ENCODE measurements around the gene TTC23.
A peak's percentile ranks its signal among the peaks of the same experiment; 100 is the strongest.

Gene TTC23

DNA sequence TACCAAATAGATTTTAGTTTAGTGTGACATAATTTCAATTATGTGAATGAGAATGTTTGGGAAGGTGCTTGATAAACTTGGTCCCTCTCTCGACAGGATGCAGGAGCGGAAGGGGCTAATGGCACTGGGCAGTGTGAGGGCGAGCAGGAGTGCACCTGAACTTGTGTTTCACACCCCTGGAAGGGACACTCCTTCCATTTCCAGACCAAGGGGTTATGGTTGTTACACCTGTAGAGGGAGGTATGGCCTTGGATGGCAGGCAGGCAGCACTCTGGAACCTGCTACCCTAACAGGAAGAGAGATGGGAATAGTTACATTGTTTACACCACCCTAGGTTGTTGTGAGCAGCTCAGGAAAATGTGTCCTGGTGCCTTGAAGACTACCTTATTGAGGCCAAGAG is 122.5 kb downstream of the TTC23 start:
- DNase-seq (ENCODE audit: low read depth) = no peak
- H3K4me3 ChIP-seq (ENCODE audit: low read length) = no peak overlapping the region
- no peak for TF ChIP-seq CTCF (conservative IDR thresholded peaks at IDR 0.05; ENCODE audit: low read depth, low read length)

DNA sequence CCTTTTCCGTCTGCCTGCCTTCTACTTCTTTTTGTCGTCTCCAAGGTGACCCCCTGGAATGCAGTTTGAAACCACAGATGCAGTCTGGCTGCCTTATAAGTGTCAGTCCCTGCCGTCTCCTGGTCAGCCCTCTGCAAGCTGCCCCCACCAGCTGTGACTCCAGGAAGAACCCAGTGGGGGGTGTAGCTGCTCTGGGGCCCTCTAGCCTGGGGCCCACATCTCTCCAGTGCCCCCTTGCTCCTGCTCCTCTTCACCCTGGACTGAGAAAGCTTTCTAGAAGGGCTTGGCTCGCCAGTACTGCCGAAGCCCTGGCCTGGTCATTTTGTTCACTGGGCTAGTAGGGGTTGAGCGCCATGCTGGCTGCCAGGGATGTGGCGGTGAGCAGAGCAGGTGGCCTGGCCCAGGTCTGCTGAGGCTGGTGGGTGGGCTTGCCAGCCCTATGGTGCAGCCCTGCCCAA is 123.2 kb downstream of the TTC23 start:
- DNase-seq (ENCODE audit: low read depth) = no peak
- TF ChIP-seq CTCF (conservative IDR thresholded peaks at IDR 0.05; ENCODE audit: low read depth, low read length) = no peak
- H3K4me3 ChIP-seq (ENCODE audit: low read length) = no peak overlapping the region

GRCh38 chr15:99125061-99125891 is 124.1 kb downstream of the TTC23 start:
- no peak for DNase-seq (ENCODE audit: low read depth)

GRCh38 chr15:99124641-99125040 is 124.7 kb downstream of the TTC23 start:
- DNase-seq (ENCODE audit: low read depth) = no peak
- H3K4me3 ChIP-seq (ENCODE audit: low read length) = no peak overlapping the region
- no peak for TF ChIP-seq CTCF (conservative IDR thresholded peaks at IDR 0.05; ENCODE audit: low read depth, low read length)

More at GRCh38 chr15:99125061-99125891, 124.1 kb downstream of the TTC23 start:
- no peak for TF ChIP-seq CTCF (conservative IDR thresholded peaks at IDR 0.05; ENCODE audit: low read depth, low read length)
- no peak overlapping the region for H3K4me3 ChIP-seq (ENCODE audit: low read length)

DNA sequence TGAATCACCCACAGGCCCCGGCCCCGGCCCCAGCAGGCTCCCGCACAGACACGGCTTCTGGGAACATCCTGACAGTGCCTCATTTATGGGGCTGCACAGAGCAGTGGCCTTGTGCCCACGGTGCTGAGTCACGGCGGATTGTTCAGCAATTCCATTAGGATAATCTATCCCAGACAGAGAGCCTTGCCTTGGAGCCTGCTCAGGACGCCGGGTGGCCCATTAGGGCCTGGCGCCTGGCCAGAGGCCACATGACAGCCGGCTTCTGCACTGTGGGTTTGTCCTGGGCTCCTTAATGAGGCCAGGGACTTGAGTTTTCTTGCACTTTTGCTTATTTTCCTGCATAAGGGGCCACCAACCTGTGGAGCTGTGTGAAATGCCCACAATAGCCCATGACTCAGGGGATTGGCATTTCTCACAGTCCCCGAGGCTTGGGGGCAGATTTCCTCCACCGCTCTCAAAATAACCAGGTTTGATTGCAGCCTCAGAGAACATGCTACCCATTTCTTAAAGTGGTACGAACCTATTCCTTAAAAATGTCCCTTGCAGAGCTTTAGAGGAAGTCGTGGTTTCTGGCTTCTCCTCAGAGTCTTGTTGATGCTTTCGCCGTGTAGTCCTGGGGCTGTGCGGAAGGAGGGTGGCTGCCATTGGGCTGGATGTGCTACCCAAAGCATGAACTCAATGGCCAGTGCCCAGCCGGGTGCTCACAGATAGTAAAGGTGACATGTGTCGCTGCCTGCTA is 125.5 kb downstream of the TTC23 start:
- peak overlapping the region; percentile 34 for H3K4me3 ChIP-seq (ENCODE audit: low read length)
- peak; percentile 99 for DNase-seq (ENCODE audit: low read depth)
- TF ChIP-seq CTCF (conservative IDR thresholded peaks at IDR 0.05; ENCODE audit: low read depth, low read length) = no peak

DNA sequence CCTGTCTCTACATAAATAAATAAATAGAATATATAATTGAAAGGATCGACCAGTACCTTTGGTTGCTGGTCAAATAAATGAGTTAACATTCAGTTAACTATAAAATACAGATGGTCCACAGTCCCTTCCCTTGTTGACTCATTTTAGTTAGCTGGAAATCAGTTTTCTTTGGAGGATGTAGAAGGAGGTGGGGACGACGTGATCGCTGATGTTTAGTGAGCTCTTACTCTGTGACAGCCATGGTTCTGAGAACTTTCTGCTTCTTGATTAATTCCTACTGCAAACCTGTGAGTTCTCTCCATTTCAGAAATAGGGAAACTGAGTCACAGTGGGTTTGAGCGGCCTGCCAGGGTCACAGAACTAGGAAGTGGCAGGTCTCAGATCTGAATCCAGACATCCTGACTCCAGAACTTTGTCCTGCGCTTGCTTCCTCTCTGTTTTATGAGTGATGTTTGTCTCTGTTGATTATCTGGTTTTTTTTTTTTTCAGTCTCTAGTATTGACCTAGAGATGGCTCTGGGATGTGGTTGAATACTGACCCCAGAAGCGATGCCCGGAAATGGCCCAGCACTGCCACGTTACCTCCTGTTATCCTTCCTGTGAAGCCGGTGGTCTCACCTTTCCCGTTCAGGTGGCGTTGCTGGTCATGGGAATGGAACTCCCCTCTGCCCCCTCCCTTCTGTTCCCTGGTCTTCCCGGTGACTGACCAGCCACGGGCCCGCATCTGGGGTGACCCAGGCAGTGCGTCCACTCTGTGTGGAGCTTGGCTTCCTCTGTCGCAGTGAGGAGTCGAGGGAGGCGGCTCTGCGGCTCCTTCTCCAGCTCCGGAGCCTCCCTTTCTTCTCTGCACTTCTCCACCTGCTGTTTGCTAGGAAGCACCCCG is 126.3 kb downstream of the TTC23 start:
- no peak for DNase-seq (ENCODE audit: low read depth)
- H3K4me3 ChIP-seq (ENCODE audit: low read length) = peak overlapping the region; percentile 34
- TF ChIP-seq CTCF (conservative IDR thresholded peaks at IDR 0.05; ENCODE audit: low read depth, low read length) = no peak
